HL-60 (cell line): ENCODE data around the gene KRTAP12-2.
"Not testable (repeated sequence)": the region's sequence is repeated elsewhere in the genome, so short reads cannot be mapped to it uniquely, and the experiment has no call there.

Experiments used
- DNase-seq, 2 experiments: peaks; one replicate each; pipeline ENCODE4 v3.0.0-alpha.2; 2010 to 2020; ENCODE audit warnings: low read depth in 1 of 2, low spot score in 1 of 2
- H3K27ac ChIP-seq: fragments of 250-450 bp; sonication (Bioruptor Pico); replicated peaks from 2 replicates; pipeline ENCODE4 v1.5.1; 2020; ENCODE audit warnings: mild to moderate bottlenecking, moderate library complexity
- H3K27me3 ChIP-seq: fragments of 250-450 bp; sonication (Bioruptor Pico); 2 replicates; pipeline ENCODE4 v1.5.1; 2021; ENCODE audit warnings: mild to moderate bottlenecking, moderate library complexity; ENCODE audit not compliant: insufficient read depth, poor library complexity, severe bottlenecking
- H3K4me3 ChIP-seq: replicated peaks from 2 replicates; pipeline ENCODE4 v1.5.1; 2011; ENCODE audit warnings: mild to moderate bottlenecking, control low read depth, low read length; ENCODE audit not compliant: insufficient read depth
- GABPA ChIP-seq: IDR thresholded peaks from 2 replicates; pipeline ENCODE4 v1.6.1; 2012; ENCODE audit warnings: low read depth
- POLR2AphosphoS5 ChIP-seq: IDR thresholded peaks from 2 replicates; pipeline ENCODE4 v1.6.1; 2012; ENCODE audit warnings: low read depth
- SPI1 ChIP-seq: IDR thresholded peaks from 2 replicates; pipeline ENCODE4 v1.6.1; 2012; ENCODE audit warnings: low read depth, mild to moderate bottlenecking, borderline replicate concordance
- TF ChIP-seq, protein P1 (sequence below): IDR thresholded peaks from 2 replicates; pipeline ENCODE4 v1.6.1; 2012; ENCODE audit warnings: low read depth; ENCODE audit not compliant: insufficient replicate concordance
- TF ChIP-seq, protein P2 (sequence below): IDR thresholded peaks from one replicate; pipeline ENCODE4 v1.5.1; 2011; ENCODE audit warnings: low read length, control low read depth, inconsistent platforms; ENCODE audit not compliant: insufficient read depth

The KRTAP12-2 gene

DNA sequence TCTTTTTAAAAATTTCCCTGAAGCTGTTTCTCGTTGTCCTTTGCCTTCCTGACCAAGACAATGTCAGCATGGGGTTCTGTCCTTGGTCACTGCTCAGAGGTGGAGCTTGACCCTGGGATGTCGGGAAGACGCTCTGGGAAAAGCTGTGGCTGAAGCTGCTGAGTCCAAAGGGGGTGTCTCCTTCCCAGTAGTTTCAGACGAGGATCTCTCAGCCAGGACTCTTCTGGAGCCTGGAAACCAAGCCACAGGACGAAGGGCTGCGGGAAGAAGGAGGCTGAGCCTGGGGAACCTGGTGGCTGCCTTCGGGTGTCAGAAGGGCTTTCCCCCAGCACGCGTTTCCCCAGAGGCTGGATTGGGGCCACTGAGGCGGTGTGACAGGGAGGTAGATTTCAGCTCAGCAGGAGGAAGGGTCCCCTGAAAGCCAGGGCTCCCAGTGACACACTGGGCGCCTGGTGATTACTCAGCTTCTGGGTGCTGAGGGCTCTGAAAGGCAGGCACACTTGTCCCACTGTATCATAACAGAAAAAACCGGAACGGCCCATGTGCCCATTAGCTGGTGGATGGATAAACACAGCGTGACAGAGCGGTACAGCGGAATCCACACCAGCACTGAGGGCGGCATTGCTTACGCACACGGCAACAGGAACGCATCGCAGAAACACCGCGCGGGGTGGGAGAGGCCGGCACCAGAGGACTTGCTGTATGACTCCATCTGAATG is 20.3 kb upstream of the KRTAP12-2 start:
- H3K27ac ChIP-seq = no peak overlapping the region
- H3K4me3 ChIP-seq = no peak overlapping the region
- TF ChIP-seq, protein P1, sequence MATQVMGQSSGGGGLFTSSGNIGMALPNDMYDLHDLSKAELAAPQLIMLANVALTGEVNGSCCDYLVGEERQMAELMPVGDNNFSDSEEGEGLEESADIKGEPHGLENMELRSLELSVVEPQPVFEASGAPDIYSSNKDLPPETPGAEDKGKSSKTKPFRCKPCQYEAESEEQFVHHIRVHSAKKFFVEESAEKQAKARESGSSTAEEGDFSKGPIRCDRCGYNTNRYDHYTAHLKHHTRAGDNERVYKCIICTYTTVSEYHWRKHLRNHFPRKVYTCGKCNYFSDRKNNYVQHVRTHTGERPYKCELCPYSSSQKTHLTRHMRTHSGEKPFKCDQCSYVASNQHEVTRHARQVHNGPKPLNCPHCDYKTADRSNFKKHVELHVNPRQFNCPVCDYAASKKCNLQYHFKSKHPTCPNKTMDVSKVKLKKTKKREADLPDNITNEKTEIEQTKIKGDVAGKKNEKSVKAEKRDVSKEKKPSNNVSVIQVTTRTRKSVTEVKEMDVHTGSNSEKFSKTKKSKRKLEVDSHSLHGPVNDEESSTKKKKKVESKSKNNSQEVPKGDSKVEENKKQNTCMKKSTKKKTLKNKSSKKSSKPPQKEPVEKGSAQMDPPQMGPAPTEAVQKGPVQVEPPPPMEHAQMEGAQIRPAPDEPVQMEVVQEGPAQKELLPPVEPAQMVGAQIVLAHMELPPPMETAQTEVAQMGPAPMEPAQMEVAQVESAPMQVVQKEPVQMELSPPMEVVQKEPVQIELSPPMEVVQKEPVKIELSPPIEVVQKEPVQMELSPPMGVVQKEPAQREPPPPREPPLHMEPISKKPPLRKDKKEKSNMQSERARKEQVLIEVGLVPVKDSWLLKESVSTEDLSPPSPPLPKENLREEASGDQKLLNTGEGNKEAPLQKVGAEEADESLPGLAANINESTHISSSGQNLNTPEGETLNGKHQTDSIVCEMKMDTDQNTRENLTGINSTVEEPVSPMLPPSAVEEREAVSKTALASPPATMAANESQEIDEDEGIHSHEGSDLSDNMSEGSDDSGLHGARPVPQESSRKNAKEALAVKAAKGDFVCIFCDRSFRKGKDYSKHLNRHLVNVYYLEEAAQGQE = no peak
- TF ChIP-seq POLR2AphosphoS5 = no peak
- TF ChIP-seq GABPA = no peak
- no peak for TF ChIP-seq SPI1
- TF ChIP-seq, protein P2, sequence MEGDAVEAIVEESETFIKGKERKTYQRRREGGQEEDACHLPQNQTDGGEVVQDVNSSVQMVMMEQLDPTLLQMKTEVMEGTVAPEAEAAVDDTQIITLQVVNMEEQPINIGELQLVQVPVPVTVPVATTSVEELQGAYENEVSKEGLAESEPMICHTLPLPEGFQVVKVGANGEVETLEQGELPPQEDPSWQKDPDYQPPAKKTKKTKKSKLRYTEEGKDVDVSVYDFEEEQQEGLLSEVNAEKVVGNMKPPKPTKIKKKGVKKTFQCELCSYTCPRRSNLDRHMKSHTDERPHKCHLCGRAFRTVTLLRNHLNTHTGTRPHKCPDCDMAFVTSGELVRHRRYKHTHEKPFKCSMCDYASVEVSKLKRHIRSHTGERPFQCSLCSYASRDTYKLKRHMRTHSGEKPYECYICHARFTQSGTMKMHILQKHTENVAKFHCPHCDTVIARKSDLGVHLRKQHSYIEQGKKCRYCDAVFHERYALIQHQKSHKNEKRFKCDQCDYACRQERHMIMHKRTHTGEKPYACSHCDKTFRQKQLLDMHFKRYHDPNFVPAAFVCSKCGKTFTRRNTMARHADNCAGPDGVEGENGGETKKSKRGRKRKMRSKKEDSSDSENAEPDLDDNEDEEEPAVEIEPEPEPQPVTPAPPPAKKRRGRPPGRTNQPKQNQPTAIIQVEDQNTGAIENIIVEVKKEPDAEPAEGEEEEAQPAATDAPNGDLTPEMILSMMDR = no peak
- H3K27me3 ChIP-seq = no peaks in the 10 kb centered on the region
- no peak for DNase-seq

DNA sequence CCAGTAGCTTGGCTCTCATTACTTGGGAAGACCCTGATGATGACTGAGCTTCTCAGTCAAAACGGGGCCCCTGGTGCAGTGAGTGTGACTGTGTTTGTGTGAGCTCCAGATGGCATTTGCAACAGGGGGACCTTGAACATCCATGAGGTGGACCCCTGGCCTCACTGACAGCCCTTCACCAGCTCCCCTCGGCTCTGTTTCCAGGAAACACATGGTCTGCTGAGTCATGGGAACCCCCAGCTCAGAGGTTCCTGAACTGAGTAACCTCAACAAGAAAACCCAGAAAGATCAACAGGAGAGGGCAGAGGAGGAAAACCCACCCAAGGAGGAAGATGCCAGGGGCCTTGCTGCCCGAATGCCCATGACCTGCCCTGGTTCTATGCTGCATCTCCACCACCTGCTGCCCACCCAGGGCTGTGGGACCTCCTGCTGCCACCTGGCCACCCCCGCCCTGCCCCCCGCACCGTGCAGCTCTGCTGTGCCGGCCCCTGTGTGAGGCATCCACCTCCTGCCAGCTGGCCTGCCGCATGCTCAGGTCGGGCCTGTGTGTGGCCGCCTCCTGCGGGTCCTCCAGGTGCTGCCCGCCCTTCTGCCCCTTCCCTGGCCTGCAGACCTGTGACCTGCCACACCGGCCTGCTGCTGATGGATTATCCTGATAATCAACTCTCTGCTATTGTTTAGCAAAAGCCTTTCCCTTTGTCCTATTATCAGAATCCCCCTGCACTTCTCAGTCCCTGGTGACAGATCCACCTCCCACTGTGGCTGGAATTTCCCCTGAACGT is 19.5 kb upstream of the KRTAP12-2 start:
- Histone ChIP-seq H3K27ac (no peak overlapping the region), H3K27me3 (no peaks in the 10 kb centered on the region)
- TF ChIP-seq, protein P1 = no peak
- TF ChIP-seq, protein P2 = no peak
- TF ChIP-seq GABPA (no peak), SPI1 (no peak), POLR2AphosphoS5 (no peak)

DNA sequence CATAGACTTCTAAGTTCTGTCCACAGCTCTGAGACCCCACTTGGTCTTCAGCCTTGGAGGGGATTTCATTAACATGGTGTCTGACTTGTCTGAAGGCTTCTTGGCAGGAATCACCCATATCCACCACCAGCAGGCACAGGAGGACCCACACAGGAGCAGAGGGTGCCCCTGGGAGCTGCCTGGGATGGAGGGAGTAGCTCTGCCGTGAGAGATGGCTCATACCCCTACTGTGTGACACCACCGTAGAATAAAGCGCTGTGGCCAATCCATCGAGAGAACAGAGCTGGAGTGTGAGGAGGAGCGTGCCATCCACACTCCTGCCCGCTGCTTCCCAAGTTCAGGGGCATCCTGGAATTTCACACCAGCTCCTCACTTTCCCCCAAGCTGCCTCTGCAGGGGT is 18.3 kb upstream of the KRTAP12-2 start:
- H3K27ac ChIP-seq, H3K4me3 ChIP-seq, DNase-seq, H3K27me3 ChIP-seq: not testable (repeated sequence)

More for the DNA sequence above, 19.5 kb upstream of the KRTAP12-2 start:
- no peak overlapping the region for H3K4me3 ChIP-seq
- no peak for DNase-seq

DNA sequence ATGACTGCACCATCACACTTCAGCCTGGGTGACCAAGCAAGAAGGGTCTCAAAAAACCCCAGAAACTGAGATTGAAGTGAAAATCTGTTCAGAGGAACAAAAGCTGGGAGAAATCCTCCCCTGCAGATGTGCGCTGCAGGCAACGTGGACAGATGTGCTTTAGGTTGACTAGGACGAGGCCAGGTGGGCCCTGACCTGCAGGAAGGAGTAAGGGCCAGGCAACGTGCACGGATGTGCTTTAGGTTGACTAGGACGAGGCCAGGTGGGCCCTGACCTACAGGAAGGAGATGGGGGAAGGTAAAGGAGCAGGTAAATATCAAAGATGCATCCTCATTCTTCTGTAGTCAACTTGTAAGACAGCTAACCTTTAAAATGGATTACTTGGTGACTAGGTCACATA is 17.8 kb upstream of the KRTAP12-2 start:
- no peak for DNase-seq
- TF ChIP-seq SPI1 (no peak), POLR2AphosphoS5 (no peak), GABPA (no peak)
- TF ChIP-seq, protein P1 = no peak
- TF ChIP-seq, protein P2 = no peak
- Histone ChIP-seq H3K27ac (no peak overlapping the region), H3K4me3 (no peak overlapping the region), H3K27me3 (no peaks in the 10 kb centered on the region)
